GM10248 (cell line): ENCODE measurements around the gene ANKRD16.
"Not testable (repeated sequence)": the region's sequence is repeated elsewhere in the genome, so short reads cannot be mapped to it uniquely, and the experiment has no call there.

Experiments
- CTCF ChIA-PET: fragments of 300-600 bp; sonication (Branson Sonifier 250); formaldehyde crosslinking; extraction: SDS; loops from one replicate; lab custom pipeline; 2021; ENCODE audit warnings: antibody characterized with exemption; lab: Yijun Ruan, JAX
- POLR2A ChIA-PET: fragments of 350-650 bp; sonication (Branson Sonifier 250); formaldehyde crosslinking; extraction: SDS; loops from one replicate; lab custom pipeline; 2020; ENCODE audit warnings: antibody characterized with exemption; lab: Yijun Ruan, JAX
- DNase-seq: peaks from one replicate; pipeline ENCODE4 v3.0.0; 2012; ENCODE audit errors: extremely low spot score
- CTCF ChIP-seq: IDR thresholded peaks from 2 replicates; pipeline ENCODE4 v1.5.1; 2012; ENCODE audit warnings: mild to moderate bottlenecking, low read depth; ENCODE audit errors: extremely low read depth, missing control alignments, control extremely low read depth

The ANKRD16 gene

DNA sequence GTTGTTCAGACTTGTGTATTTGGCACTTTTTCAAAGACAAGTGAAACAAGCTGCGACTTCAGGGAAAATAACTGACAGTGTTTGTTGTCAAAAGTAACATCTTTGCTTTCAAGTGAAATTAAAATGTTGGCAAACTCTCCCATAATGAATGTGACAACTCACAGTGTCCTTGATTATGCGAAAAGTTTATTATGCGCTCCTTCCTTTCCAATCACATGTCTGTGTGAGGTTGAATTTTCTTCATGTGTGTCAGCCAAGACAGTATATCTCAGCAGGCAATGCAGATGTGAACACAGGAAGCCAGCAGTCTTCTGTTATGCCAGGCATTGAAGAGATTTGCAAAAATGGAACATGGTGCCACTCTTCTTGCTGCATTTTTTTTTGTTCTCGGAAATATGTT lies 29.1 kb upstream of the ANKRD16 start:
- POLR2A ChIA-PET = no interaction called here
- no peak for TF ChIP-seq CTCF
- CTCF ChIA-PET = interaction anchor here (0.8 kb wide), 1 partner anchor 18 kb away, joined by 3 read pairs; no protein-coding TSS in a partner anchor
- no peak for DNase-seq

DNA sequence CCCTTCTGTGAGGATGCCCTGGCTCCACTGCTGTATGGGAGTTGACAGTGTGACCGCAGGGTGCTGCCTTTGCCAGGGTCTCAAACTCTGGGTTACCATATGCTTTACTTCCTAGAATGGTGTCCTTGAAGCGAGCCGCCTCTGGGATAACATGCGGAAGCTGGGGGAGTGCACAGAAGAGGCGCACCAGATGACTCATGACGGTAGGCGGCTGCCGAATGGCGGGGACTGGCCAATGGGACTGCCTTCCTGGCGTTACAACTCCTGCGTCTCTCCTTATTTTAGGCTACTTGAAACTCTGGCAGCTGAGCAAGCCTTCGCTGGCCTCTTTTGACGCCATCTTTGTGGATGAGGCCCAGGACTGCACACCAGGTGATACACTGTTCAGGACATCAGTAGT lies 27.6 kb upstream of the ANKRD16 start:
- CTCF ChIA-PET = no interaction called here
- DNase-seq = no peak
- no peak for TF ChIP-seq CTCF
- POLR2A ChIA-PET = no interaction called here

DNA sequence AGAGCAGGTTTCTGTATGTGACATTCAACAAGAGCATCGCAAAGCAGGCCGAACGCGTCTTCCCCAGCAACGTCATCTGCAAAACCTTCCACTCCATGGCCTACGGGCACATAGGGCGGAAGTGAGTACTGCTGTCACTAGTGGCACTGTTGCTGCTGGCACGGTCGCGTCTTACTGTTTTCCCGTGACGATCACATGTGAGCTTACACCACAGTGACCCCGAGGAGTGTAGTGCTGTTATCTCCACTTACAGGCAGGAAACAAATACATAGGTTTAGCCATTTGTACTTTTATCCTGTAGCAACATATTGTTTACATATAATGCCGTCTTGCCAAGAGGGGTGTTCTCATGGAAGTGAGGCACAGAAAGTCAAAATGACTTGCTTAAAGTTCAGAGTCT lies 25.8 kb upstream of the ANKRD16 start:
- CTCF ChIA-PET = interaction anchor here (1.0 to 2.1 kb wide), 3 partner anchors 9 to 21 kb away, joined by 3 to 9 read pairs (median 4); no protein-coding TSS in a partner anchor
- POLR2A ChIA-PET = no interaction called here
- no peak for DNase-seq
- TF ChIP-seq CTCF = no peak

DNA sequence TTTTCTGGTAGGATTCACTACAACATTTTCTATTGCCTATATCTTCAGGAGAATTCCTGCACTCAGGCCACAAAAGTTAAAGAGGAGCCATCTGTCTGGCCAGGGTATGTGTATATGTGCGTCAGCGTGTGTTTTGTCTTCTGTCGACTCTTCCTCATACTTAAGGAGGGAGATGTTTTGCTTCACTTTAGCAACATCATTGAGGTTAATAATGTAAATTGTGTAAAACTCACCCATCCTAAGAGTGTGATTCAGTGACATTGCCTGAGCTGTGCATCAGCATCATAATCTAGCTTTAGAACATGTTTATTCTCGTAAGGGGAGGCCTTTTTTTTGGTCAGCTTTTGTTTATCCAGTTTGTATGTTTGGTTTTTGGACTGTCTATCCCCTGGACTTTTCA lies 24.0 kb upstream of the ANKRD16 start:
- ChIA-PET CTCF (interaction anchor here (2.1 kb wide), 1 partner anchor 11 kb away, joined by 9 read pairs; no protein-coding TSS in a partner anchor), POLR2A (no interaction called here)
- no peak for TF ChIP-seq CTCF
- no peak for DNase-seq

GRCh38 chr10:5911670-5912069 lies 22.0 kb upstream of the ANKRD16 start:
- DNase-seq = no peak
- POLR2A ChIA-PET = no interaction called here
- no peak for TF ChIP-seq CTCF
- CTCF ChIA-PET = no interaction called here

GRCh38 chr10:5910323-5911100 lies 20.8 kb upstream of the ANKRD16 start:
- DNase-seq = no peak
- TF ChIP-seq CTCF = no peak
- CTCF ChIA-PET = interaction anchor here (0.5 to 1.4 kb wide), 2 partner anchors 15 to 21 kb away, joined by 3 to 4 read pairs; partner anchors contain the start of genes ANKRD16 and FBH1
- POLR2A ChIA-PET = no interaction called here

DNA sequence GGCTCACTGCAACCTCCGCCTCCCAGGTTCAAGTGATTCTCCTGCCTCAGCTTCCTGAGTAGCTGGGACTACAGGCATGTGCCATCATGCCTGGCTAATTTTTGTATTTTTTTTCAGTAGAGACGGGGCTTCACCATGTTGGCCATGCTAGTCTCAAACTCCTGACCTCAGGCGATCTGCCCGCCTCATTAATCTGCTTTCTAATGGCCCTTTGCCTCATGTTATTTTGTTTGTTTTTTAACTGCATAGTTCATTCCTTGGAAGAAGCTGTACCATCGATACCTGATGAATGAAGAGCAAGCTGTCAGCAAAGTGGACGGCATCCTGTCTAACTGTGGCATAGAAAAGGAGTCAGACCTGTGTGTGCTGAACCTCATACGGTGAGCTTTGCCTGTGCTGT lies 19.0 kb upstream of the ANKRD16 start:
- ChIA-PET POLR2A (interaction anchor here (0.6 kb wide), 1 partner anchor 130 kb away, joined by 6 read pairs; no protein-coding TSS in a partner anchor), CTCF (interaction anchor here (1.5 kb wide), 1 partner anchor 14 kb away, joined by 6 read pairs; no protein-coding TSS in a partner anchor)
- not testable (repeated sequence) for DNase-seq
